Activated T-cell treated with anti-CD3 and anti-CD28 coated beads for 1 hour (primary cell): ENCODE measurements around the gene SPHK2.

Source experiments
- DNase-seq: peaks from one replicate; pipeline ENCODE4 v3.0.0-alpha.2; 2020; ENCODE audit warnings: low read depth

SPHK2 gene

GRCh38 chr19:48603850-48604249 is 15.5 kb upstream of the SPHK2 start:
- no peak for DNase-seq

- DNase-seq = no peak
Observed at GRCh38 chr19:48606463-48607358, 12.6 kb upstream of the SPHK2 start, which contains the start of gene SPACA4. TSS of gene SPACA4 (plus strand) at chr19:48606742. CDS start at chr19:48606979, 237 bp downstream.

GRCh38 chr19:48607359-48607755 is 11.9 kb upstream of the SPHK2 start:
- DNase-seq = no peak

GRCh38 chr19:48608798-48609263 is 10.5 kb upstream of the SPHK2 start:
- peak; percentile 22 for DNase-seq

GRCh38 chr19:48609571-48610108 is 9.7 kb upstream of the SPHK2 start:
- DNase-seq = no peak

- no peak for DNase-seq
Observed at GRCh38 chr19:48611872-48612271, 7.4 kb upstream of the SPHK2 start.

- no peak for DNase-seq
Observed at GRCh38 chr19:48613024-48613851, 6.1 kb upstream of the SPHK2 start.

- no peak for DNase-seq
Observed at GRCh38 chr19:48613852-48614435, 5.4 kb upstream of the SPHK2 start.

- DNase-seq = no peak
Observed at GRCh38 chr19:48614436-48615230, 4.7 kb upstream of the SPHK2 start, which contains the start of gene FAM83E. TSS of gene FAM83E (minus strand) at chr19:48615076. CDS start at chr19:48613372, 1,704 bp downstream.

- DNase-seq = no peak
Observed at GRCh38 chr19:48615231-48616040, 3.9 kb upstream of the SPHK2 start.

- no peak for DNase-seq
Observed at GRCh38 chr19:48616041-48616436, 3.3 kb upstream of the SPHK2 start.

GRCh38 chr19:48616491-48617056 is 2.7 kb upstream of the SPHK2 start:
- DNase-seq = no peak

- DNase-seq = no peak
Observed at GRCh38 chr19:48617146-48617937, 2.0 kb upstream of the SPHK2 start.

GRCh38 chr19:48618278-48618915 is 909 bp upstream of the SPHK2 start:
- no peak for DNase-seq

- DNase-seq = no peak
Observed at GRCh38 chr19:48619692-48620585, 633 bp downstream of the SPHK2 start.

GRCh38 chr19:48623556-48624066 is 4.3 kb downstream of the SPHK2 start:
- DNase-seq = no peak

GRCh38 chr19:48624067-48624594 is 4.8 kb downstream of the SPHK2 start:
- peak; percentile 94 for DNase-seq
